Germinal center (tissue), 1 donor: ENCODE results near the gene CDC6.

ENCODE experiments used
- DNase-seq: peaks from one replicate; pipeline ENCODE4 v3.0.0; 2012; ENCODE audit warnings: mixed read lengths, low spot score

The CDC6 gene

GRCh38 chr17:40323391-40324381, 36.0 kb downstream of the CDC6 start:
- DNase-seq: peak; percentile 61

DNA sequence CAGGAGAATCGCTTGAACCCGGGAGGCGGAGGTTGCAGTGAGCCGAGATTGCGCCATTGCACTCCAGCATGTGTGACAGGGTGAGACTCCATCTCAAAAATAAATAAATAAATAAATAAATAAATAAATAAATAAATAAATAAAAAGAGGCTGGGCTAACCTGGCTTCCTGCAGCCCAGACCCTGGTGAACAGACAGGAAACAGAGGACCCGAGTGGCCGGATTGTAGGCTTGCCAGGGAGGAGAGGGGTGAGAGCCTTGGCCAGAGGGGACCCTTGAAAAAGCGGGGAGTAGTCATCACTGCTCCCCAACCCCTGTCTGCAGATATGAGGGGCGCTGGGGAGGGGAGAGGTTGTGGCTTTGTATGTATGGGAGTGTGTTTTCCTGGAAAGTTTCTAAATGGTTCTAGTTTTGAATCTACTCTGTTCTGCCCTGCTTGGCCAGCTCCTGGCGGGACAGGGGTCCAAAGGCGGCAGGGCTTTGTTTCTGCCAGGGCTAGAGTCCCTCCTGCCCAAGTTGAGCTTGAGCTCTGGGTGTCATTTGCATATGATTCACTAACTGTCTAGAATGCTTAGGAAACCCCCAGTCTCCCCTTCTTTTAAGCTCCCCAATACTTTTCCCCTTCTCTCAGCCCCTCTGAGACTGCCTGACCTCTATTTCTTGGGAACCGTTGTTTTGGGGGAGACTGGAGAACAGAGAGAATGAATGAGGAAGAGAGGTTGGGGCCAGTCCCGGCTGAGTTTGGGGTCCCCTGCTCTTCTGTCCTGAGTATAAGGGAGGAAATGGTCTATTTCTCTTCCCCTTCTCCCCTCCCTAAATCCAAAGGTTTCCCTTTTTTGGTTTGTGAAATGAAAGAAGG, 37.7 kb downstream of the CDC6 start:
- DNase-seq: peak; percentile 55

DNA sequence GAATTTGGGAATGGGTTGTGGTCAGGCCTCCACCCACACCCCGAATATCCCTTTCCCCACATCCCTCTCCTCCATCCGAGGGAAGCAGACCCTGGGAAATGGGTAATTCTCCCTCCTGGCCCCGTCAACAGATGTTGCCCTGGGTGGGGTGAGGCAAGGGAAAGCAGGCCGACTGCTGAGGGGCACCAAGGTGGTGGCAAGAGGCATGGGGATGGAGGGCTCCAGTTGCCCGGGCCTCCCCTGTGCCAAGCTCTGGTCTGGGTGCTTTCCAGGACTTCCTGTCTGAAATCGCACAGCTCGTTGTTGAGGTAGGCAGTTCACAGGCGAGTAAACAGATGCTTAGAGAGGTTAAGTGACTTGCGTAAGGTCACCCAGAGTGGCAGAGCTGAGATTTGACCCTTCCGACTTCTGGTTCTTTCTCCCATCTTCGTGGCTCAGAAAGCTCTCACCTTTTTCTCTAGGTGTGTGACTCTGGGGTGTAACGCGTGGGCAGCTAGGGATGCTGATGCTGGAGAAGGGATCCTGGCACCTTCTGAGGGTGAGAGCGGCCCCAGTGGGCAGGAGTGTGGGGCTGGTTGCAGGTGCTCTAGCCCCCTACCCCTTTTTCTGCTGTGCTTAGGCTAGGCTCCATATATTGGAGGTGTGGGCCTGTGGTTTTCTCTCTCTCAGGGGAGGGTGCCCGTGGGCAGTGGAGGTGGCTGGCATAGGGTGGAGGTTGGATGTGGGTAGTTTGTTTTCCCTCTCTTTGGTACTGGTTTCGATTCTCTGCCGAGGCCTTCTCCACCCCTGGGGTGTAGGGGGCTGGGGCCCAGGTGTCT, 38.5 kb downstream of the CDC6 start:
- peak; percentile 60 for DNase-seq

GRCh38 chr17:40326832-40327199, 39.1 kb downstream of the CDC6 start:
- DNase-seq: no peak

GRCh38 chr17:40327244-40327729, 39.6 kb downstream of the CDC6 start:
- no peak for DNase-seq

- no peak for DNase-seq
Measured at GRCh38 chr17:40327735-40328385, 40.2 kb downstream of the CDC6 start.

GRCh38 chr17:40328386-40328766, 40.7 kb downstream of the CDC6 start:
- DNase-seq: no peak

DNA sequence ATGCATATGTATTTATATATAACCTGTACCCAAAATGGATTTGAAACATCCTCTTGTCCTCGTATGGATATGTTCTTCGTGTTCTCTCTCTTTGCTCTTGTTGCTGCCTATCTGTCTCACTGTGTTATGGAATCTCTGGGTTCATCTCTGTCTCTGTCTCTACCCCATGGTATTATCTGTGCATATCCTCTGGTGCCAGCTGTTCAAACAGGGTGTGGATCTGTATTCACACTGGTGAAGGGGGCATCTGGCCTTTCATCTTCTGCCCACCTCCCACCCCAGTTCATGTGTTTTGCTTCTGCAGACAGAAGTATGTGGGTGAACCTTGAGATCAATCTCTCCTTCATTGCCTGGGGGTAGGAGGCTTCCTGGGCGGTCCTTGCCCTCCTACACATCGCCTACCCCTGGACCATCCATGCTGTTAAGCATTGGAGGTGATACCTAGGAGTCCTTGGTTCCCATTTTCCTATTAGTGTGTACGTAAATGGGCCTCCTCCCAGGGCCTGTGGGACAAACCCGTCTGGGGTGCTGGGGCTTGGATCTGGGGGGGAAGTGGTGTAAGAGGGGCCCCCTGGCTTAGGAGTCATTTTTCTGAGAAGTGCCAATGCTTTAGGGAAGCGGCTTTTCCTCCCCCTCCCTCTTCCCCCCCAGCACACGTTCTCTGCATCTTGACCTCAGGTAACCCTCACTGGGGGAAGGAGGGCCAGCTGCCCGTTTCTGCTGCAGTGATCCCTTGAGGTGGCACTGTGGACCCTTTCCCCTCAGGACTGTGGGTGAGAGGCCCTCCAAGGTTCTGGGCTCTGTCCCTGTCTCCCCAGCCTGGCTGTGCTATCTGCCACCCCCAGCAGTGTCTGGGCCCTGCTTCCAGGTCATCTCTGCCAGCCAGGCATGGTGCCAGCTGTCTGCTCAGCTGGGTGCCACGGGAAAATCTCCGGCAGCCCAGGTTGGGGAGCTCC, 42.4 kb downstream of the CDC6 start:
- no peak for DNase-seq

- DNase-seq: no peak
Measured at GRCh38 chr17:40330850-40331470, 43.3 kb downstream of the CDC6 start.

DNA sequence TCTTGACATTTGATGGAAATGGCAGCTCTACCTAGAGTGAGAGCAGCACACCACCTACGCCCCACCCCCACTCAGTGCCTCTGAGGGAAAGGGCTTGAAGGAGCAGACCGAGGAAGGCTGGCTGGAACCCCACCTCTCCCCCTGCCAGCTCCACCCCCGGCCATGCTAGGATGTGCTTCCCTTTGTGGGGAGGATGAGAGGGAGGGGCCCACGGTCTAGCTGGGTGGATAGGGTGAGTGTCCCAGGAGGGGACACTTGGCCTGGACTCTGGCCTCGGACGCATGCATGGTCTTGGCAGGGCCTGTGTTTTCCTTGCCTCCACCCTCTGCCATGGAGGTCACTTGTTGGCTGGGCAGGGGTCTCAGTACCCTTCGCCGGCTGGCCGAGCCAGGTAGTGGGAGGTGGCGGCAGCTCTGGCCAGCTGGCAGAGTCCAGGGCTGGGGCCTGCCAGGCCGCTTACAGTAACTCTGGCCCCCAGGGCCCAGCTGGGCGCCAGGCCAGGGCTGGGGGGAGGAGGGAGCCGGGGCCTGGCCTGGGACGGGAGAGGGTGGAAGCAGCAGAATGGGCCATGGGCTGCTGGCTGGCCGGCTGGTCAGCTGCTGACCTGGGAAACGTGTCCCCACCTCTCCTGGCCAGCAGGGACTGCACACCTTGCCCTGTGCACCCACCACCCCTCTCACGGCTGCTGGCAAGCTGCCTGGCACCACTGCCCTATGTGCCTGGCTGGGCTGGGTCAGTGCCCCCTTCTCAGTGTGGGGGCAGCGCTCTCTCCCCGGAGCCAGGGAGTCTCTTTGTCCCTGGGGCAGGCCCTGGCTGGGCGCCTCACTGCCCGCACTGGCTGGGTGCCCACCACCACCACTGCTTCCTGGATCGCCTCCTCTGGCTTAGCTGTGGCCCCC, 44.3 kb downstream of the CDC6 start:
- no peak for DNase-seq

- no peak for DNase-seq
Measured at GRCh38 chr17:40333781-40334448, 46.2 kb downstream of the CDC6 start.

DNA sequence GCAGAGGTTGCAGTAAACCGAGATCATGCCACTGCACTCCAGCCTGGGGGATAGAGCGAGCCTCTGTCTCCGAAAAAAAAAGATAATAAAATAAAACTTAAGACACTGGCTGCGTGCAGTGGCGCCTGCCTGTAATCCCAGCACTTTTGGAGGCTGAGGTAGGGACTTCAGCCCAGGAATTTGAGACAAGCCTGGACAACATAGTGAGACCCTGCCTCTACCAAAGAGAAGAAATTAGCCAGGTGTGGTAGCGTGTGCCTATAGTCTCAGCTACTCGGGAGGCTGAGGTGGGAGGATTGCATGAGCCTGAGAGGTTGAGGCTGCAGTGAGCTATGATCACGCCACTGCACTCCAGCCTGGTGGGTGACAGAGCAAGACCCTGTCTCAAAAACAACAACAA, 47.9 kb downstream of the CDC6 start:
- DNase-seq: no peak

DNA sequence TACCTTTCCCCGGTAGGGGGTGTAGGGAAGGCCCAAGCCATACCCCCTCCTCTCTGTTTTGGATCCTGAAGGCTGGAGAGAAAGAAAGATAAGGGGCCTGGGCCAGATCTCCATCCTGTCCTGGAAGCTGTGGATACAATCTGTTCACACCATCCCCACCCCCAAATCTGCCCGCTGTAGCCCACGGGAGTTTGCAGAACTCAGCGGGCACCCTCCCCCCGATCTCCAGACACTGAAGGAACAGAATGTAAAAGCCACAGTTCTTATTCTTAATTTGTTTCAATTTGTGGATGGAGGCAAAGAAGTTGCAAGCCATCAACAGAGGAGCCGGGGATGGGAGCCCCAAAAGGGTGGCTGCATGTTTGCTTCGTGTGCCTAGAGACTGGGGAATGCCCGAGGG, 49.7 kb downstream of the CDC6 start:
- no peak for DNase-seq

GRCh38 chr17:40338058-40338457, 50.4 kb downstream of the CDC6 start:
- no peak for DNase-seq

DNA sequence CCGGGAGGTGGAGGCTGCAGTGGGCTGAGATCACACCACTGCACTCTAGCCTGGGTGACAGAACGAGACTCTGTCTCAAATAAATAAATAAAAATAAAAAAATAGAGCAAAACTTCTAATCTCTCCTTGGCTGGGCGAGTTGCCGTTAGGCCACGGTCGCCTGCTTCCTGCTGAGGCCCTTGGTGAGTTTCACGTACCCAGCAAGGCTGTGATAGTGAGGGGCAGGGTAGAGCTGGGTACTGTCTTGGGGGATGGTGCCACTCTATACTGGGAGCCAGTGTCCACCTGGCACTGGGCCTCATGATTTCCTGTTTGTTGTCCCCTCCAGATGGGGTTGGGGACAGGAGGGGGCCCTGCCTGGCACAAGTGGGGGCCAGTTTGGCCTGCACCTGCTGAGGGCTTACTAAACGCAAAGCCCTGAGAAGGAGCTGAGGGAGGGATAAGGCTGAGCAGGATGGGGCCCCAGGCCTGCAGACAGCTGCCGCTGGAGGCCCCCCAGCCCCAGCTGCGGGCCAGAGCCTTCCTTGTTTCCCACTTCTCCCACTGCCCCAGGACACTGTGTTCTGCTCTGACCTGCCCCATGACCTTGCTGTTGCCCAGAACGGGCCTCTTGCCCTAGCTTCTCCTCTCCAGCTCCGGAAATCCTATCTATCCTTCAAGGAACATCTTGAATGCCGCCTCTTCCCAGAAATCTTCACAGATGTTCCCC, 51.4 kb downstream of the CDC6 start:
- no peak for DNase-seq

- no peak for DNase-seq
Measured at GRCh38 chr17:40340327-40340726, 52.6 kb downstream of the CDC6 start.
